HG02970 (cell line): ENCODE data around the gene KIAA1217.
"Not testable (repeated sequence)": the region's sequence is repeated elsewhere in the genome, so short reads cannot be mapped to it uniquely, and the experiment has no call there.

ENCODE experiments used
- ATAC-seq: cut with Tn5 transposase; IDR thresholded peaks from one replicate; pipeline ENCODE4 v1.9.1; 2021; ENCODE audit warnings: mild to moderate bottlenecking, moderate library complexity, moderate number of reproducible peaks; ENCODE audit not compliant: unreplicated experiment, low FRiP score

The KIAA1217 gene

DNA sequence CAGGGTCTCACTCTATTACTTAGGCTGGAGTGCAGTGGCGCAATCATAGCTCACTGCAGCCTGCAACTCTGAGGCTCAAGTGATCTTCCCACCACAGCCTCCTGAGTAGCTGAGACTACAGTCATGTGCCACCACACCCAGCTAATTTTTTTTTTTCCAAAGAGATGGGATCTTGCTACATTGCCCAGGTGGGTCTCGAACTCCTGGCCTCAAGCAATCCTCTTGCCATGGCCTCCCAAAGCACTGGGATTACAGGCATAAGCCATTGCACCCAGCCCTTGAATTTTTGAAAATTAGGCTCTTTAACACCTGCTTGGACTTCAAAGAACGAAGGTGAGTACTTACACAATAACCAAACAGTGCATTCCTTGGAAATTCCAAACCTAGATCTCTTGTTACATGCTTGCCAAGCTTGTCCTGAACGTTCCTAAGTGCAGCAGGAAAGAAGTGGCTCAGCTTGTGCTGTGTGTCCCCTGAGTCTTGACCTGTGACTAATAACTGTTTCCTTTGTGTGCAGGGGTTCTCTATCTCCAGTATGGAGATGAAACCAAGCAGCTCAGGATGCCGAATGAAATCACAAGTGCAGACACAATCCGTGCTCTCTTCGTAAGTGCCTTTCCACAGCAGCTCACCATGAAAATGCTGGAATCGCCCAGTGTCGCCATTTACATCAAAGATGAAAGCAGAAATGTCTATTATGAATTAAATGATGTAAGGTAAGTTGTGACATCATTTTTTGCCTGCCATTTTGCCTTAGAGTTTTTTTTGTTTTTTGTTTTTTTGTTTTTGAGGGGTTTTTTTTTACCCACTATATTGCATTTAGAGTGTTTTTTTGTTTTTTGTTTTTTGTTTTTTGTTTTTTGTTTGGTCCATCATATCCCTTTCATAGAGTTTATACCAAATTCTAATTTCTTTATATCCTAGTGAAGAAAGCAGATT is 223.8 kb downstream of the KIAA1217 start:
- no peak for ATAC-seq

DNA sequence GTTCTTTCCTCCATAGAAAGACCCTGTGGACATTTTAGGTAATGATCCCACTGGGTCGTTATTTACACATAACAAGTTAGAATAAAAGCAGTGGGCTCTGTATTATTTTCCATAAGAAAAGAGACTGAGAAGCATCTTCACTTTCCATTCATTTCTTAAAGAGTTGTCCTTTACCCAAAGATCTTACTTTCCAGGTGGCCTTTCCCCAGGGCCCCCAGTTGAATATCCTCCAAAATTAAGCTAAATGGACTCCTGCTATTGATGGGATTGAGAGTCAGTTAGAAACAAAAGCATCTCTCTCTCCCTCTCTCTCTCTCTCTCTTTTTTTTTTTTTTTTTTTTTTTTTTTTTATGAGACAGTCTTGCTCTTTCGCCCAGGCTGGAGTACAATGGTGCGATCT is 224.8 kb downstream of the KIAA1217 start:
- ATAC-seq: no peak

DNA sequence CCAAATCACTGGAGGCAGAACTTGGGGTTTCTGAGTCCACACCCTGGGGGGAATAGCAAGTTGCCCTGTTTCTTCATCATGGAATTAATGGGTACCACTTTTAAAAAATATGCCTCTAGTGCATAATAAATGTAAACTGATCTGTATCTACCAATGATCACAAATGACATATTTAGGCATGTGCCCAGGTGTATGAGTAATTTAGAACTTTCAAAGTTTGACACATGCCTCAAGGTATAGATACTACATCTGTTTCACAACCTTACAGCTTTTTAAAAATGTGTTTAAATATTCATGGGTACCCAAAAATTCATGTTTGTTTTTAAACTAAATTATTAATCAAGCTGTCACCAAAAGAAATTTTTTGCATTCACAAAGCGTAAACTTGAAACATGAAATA is 226.0 kb downstream of the KIAA1217 start:
- no peak for ATAC-seq

DNA sequence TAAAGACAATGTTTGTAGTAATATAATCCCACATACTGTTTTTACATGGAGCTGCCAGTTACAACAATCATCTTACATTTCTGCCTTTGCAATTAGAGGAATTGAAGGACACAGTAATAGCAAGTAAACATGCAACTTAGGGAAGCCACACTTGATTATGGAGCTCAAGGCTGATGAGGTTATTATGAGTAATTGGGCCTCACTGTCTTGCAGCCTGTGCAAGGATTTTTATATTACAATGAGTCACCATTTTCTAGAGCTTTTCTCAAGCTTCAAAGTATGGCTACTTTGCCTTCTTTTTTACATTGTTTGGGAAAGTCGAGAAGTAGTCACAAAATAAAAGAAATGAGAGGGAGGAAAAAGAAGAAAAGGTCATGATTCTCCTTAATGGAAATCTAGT is 226.4 kb downstream of the KIAA1217 start:
- no peak for ATAC-seq

DNA sequence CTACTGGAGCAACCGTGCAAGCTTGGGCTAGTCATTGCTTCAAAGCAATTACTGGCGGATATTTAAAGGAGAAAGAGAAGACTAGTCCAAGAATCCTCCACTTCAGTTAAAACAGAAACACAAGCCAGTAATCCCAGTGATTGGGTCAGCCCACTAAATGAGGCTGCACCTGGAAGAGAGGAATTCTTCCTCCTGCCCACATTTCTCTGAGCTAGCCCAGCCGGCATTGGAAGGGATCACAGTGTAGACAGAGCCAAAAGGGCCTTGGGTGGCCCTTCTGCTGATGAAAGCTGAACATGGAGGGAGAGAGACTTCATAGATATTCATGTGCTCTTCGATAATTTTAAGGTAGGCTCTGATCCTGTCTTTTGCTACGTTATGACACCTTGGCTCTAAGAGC is 228.4 kb downstream of the KIAA1217 start:
- ATAC-seq: no peak

DNA sequence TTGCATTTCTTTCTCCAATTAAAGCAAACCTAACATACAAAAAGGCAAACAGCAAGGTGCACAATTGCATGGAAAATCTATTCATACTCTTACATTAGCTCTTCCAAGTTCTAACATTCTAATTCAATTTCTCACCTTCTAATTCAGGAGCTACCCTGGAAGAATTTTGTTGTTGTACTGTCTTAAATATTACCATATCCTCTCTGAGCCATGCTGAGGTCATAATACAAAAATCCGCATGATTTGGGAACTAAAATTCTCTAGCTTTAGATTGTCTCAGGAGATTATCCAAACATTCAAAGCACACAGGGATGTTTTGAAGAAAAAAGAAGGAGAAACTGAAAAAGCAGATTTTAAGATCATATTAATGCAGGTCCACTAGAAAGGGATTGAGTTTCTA is 229.9 kb downstream of the KIAA1217 start:
- ATAC-seq: no peak

DNA sequence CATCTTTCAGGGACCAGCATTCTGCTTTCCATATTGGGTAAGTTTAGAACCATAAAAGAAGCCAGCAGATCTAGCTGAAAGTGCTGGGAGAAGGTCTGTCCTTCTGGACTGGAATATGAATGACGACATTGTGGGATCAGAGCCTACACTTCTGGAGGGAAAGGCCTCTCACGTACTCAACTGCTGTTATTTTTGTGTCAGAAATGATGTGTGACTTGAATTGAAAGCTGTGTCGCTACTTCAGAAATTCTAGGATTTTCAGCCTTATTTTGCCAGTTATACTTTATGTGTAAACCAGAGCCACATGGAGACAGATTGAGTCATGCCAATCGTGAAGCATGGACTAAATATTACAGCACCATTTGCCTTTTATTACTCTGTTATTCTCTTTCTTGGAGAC is 231.0 kb downstream of the KIAA1217 start:
- ATAC-seq: no peak

DNA sequence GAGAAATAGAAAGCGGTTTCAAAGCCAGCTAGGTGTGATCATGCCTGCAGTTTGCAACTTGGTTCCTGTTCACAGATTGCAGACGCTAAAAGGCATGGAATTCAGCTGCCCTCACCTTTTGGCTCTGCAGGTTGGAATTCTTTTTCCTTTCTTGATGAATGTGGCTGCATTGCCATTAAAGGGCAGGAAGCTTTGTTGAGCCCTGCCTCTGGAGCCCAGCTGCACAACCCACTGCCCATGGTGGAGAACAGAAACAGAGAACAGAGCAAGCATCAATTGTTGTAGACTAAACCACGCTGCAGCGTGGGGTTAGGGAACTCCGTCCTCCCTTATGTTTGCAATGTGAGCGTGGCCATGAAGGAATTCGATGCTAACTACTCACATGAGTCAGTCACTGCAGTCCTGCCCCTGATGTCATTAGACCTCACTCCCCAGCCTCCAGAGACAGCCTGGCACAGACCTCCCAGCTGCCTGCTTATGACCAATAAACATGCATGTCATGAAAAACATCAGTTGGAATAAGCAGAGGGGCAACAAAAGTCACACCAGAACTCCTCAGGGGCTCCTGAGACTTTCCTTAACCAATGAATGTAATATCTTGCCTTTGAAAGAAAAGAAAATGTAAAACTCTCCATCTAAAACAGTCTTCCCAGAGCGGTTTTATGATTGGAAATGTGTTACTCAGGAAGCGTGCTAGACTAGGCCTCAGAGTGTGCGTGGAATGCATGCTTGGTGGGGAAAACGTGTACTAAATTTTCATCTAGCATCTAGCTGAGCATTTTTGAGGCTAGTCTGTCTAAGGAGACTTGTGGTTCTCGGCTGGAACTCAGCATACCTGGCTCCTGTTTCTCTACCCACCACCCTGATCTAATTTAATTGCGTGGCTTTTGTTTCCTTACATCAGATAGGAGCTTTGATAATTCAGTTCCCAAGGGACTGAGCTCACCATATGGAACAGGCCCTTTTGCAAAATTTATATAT is 232.2 kb downstream of the KIAA1217 start:
- ATAC-seq: no peak

DNA sequence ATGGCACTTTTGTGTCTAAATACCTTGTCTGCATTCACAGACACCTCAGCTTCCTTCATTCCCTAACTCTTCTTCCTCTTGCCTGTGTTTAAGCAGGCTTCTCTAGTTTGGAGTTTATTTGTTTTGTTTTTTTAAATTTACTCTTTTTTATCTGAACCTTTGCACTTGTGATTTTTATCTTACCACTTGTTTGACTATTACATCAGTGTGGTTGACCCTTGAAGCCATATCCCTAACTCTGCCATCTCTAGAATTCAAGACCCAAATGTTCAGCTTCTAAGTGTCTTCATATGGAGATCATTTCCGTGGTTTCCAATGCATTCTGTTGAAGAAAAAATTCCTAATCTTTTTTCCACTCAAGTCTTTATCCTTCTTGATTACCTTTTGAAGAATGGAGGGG is 233.3 kb downstream of the KIAA1217 start:
- ATAC-seq: no peak

DNA sequence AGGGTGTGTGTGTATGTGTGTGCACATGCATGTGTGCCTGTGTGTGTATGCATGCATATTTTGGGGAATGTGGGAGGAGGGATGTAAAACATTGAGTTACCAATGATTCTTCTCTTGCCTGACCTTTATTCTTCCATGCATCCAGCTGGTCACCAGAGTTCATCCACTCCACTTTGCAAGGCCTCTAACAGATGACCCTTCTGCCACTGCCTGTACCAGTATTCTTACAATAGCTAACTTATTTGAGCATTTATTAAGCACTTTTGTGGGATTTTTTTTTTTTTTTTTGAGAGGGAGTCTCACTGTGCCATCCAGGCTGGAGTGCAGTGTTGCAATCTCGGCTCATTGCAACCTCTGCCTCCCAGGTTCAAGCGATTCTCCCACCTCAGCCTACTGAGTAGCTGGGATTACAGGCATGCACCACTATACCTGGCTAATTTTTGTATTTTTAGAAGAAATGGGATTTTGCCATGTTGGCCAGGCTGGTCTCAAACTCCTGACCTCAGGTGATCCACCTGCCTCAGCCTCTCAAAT is 233.8 kb downstream of the KIAA1217 start:
- not testable (repeated sequence) for ATAC-seq

DNA sequence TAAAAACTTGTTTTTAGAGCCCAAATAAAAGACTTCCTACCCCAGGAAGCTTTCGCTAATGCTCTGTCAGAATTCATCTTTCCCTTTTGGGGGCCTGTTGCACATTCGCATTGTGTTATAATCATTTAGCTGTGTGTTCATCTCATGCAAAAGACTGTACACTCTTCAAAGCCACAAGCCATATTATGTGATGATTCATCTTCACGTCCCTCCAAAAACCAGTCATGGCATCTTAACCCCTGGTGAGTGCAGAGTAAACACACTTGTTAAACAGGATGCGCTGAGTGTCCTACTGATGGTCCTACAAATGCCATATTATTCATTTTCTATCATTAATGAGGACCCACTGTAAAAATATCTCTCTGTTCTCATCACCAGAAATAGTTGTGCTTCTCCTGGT is 235.4 kb downstream of the KIAA1217 start:
- ATAC-seq: no peak

DNA sequence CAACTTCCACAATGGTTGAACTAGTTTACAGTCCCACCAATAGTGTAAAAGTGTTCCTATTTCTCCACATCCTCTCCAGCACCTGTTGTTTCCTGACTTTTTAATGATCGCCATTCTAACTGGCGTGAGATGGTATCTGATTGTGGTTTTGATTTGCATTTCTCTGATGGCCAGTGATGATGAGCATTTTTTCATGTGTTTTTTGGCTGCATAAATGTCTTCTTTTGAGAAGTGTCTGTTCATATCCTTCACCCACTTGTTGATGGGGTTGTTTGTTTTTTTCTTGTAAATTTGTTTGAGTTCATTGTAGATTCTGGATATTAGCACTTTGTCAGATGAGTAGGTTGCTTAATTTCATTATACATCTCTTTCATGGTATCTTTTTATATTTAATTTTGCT is 237.0 kb downstream of the KIAA1217 start:
- ATAC-seq: not testable (repeated sequence)

DNA sequence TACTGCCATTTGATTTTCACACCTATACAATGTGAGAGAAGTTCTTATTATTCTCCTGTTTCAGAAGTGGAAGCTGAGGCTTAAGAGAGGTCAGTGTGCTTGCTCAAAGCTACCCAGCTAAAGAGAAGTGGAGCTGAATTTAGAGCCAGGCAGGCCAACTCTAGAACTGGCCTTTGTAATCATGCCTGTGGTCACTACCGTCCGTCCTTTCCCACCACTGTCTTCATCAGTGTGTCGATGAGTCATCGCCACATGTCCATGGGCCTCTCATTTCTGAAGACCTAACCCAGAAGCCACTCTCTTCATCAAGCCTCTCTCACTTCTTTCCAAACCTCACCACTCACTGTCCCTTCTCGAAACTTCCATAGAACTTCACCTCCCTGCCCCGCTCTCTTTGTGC is 237.8 kb downstream of the KIAA1217 start:
- ATAC-seq: no peak

DNA sequence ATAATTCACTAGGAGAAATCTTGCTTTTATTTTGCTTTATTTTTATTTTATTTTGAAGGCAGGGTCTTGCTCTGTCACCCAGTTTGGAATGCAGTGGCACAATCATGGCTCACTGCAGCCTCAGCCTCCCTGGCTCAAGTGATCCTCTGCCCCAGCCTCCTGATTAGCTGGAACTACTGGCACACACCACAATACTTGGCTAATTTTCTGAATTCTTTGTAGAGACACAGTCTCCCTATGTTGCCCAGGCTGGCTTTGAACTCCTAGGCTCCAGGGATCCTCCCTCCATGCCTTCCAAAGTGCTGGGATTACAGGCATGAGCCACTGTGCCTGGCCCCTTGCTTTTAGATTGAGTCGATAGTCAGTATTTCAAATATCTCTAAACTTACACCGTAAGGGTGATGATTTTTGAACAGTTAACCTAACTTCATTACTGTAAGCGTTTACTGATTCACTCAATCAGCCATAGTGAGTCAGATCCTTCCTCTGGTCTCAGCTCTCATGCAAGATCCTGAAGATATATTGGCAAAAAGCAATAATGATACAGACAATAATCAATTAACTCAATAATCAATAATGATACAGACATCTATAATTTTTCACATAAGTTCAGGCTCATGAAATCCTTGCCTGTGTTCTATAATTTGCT is 239.5 kb downstream of the KIAA1217 start:
- ATAC-seq: no peak

DNA sequence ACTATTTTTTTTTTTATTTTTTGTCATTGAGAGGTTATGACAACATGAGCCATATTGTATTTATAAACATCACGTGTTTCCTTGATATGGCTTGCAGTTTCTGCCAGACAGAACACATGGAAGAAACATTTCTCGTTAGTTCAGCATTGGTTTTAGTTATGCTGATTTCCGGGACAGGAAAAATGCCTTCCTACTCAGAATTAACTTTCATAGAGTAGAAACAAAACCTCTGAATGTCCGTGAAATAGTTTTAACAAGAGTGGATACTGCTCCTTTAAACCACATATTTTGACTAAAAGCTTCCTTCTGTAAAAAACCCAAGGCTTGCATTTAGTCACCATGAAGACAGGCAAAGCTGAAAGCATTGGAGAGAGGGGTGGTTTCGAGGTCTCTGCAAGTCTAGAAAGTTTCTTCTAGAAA is 240.4 kb downstream of the KIAA1217 start:
- ATAC-seq: no peak

DNA sequence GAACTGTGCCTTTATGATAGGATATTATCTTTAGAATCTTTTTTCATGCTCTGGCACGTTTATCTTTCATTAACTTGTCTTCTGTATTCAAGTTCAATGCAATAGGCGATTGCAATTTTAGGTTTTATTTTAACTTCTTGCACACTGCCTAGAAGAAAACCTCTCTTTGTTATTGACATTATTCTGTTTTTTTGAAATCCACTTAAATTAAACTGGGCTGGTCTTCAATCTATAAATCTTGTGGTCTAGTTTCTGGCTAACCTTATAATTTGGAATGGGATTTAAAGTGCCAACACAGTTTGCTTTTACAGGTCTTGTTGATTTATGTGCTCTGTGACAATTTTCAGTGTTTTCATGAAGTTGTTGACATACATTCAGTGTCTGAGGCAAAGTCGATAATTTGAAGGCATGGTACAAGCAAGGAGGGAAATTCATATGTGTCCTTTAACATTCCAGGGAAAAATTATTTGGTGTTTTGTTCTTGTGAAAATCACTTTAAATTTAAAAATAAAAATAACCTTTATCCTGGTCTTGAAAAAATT is 240.9 kb downstream of the KIAA1217 start:
- ATAC-seq: no peak

DNA sequence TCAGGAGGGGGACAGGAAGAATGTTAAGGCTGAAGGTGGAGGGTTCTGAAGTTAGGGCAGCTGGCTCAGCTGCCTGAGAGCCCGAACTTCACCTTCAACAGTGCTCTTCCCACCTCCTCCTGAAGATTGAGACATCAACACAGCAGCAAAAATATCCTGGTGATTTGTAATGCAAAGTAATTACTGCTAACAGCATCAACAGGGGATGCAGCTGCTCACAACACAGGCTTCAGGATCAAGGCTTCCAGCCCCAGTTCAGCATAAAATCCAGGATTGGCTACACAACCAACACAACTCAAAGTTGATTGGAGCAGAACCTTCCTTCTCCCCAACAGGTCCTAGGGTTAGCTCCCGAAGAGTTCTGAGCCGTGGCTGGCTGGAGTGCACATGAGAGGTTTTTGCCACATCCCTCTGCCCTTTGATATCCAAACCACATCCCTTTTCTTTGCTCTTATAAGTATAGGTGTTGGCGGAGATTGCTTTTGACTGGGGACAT is 242.4 kb downstream of the KIAA1217 start:
- no peak for ATAC-seq

DNA sequence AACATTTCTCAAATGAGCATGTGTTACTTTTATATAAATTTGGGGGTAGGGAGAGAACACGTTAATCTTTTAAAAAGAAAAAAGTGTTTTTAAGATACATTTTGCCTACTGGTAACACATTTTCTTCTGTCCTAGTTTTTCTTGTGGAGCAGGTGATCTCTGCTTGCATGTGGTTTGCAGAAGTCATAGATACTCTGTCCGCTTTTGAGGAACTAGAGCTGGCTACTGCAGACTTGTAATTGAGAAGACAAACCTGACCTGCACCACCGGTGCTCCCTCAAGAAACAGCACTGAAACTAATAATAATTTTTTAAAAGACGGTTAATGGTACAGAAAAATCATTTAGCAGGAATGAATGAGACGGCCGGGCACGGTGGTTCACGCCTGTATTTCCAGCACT is 243.1 kb downstream of the KIAA1217 start:
- no peak for ATAC-seq

DNA sequence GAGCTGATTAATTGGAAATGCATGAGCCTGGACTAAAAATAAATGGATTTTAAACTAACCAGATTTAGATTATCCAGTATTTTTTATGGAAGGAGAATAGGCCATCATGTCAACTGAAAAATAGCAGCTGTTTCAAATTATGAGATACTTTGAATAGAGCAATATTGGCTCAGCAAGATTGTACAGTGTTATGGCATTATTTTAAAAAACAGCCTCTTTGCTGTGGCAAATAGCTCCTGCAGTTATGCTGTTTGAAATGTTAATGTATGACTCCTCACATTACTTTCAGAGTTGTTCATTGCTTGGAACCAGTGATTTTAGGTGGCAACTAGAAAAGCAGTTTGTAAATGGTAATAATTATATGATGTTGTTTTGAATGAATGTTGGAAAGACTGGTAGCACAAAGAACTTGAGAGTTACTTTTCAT is 244.5 kb downstream of the KIAA1217 start:
- ATAC-seq: no peak

DNA sequence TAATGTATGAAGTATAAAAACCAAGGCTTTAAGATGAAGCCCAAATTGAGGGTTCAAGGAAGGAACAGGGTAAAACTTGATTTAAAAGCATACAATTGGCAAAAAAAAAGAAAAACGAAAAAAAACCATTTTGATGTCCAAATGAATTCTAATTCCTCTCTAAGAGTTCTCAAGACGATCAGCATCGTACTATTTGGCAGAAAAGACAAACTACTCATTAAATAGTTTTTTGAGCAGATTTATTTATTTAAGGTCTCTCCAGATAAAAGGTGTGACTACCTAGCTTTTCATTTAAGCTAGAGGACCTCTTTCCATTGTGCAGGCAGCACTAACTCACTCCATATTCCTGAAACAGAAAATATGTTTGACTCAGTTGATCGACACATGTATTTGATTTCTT is 245.0 kb downstream of the KIAA1217 start:
- ATAC-seq: no peak
